ENCODE data around the gene ARFGAP3.

- TF ChIP-seq CTCF (conservative IDR thresholded peaks at IDR 0.05; ENCODE audit: low read depth in 2 of 2) (no peak), EZH2 (IDR thresholded peaks at IDR 0.05; ENCODE audit: low read depth, unreplicated experiment) (no peak), ZNF114 (CRISPR knock-in tag; IDR thresholded peaks at IDR 0.05) (no peak), CREB1 (CRISPR knock-in tag; IDR thresholded peaks at IDR 0.05; ENCODE audit: low read depth) (no peak)
Observed at GRCh38 chr22:42793848-42794405, 63.1 kb downstream of the ARFGAP3 start.

All from GM23338 (cell line).